ENCODE measurements around the gene ADGRV1.
"Not testable (repeated sequence)": the region's sequence is repeated elsewhere in the genome, so short reads cannot be mapped to it uniquely, and the experiment has no call there.

The ADGRV1 gene

GRCh38 chr5:90549729-90550275 is 8.8 kb upstream of the ADGRV1 start:
- no peak for DNase-seq

GRCh38 chr5:90550963-90551362 is 7.6 kb upstream of the ADGRV1 start:
- no peak for DNase-seq

GRCh38 chr5:90551376-90551775 is 7.2 kb upstream of the ADGRV1 start:
- no peak for DNase-seq

- DNase-seq, result no peak
Measured at GRCh38 chr5:90553711-90554110, 4.9 kb upstream of the ADGRV1 start.

GRCh38 chr5:90554358-90555006 is 4.1 kb upstream of the ADGRV1 start:
- no peak for DNase-seq

GRCh38 chr5:90555666-90556065 is 2.9 kb upstream of the ADGRV1 start:
- no peak for DNase-seq

- no peak for DNase-seq
Measured at GRCh38 chr5:90557391-90557790, 1.2 kb upstream of the ADGRV1 start.

- no peak for DNase-seq
Measured at GRCh38 chr5:90557871-90558270, 726 bp upstream of the ADGRV1 start.

GRCh38 chr5:90560771-90561170 is 2.2 kb downstream of the ADGRV1 start:
- DNase-seq, result no peak

- no peak for DNase-seq
Measured at GRCh38 chr5:90561766-90562165, 3.2 kb downstream of the ADGRV1 start.

GRCh38 chr5:90562341-90562740 is 3.7 kb downstream of the ADGRV1 start:
- no peak for DNase-seq

GRCh38 chr5:90563108-90563507 is 4.5 kb downstream of the ADGRV1 start:
- DNase-seq, result no peak

- no peak for DNase-seq
Measured at GRCh38 chr5:90565491-90565890, 6.9 kb downstream of the ADGRV1 start.

- DNase-seq, result no peak
Measured at GRCh38 chr5:90569084-90569483, 10.5 kb downstream of the ADGRV1 start.

- DNase-seq, result no peak
Measured at GRCh38 chr5:90570034-90570433, 11.4 kb downstream of the ADGRV1 start.

GRCh38 chr5:90571147-90571773 is 12.7 kb downstream of the ADGRV1 start:
- DNase-seq, result no peak

- no peak for DNase-seq
Measured at GRCh38 chr5:90575712-90576111, 17.1 kb downstream of the ADGRV1 start.

GRCh38 chr5:90576566-90576965 is 18.0 kb downstream of the ADGRV1 start:
- DNase-seq, result not testable (repeated sequence)

- DNase-seq, result not testable (repeated sequence)
Measured at GRCh38 chr5:90579905-90580304, 21.3 kb downstream of the ADGRV1 start.

- DNase-seq, result no peak
Measured at GRCh38 chr5:90581956-90582355, 23.4 kb downstream of the ADGRV1 start.

GRCh38 chr5:90585337-90585986 is 26.9 kb downstream of the ADGRV1 start:
- DNase-seq, result no peak

- no peak for DNase-seq
Measured at GRCh38 chr5:90586469-90586868, 27.9 kb downstream of the ADGRV1 start.

GRCh38 chr5:90590170-90590569 is 31.6 kb downstream of the ADGRV1 start:
- DNase-seq, result no peak

- DNase-seq, result not testable (repeated sequence)
Measured at GRCh38 chr5:90593083-90593482, 34.5 kb downstream of the ADGRV1 start.

Data from stimulated activated CD4-positive, alpha-beta T cell treated with anti-CD3 and anti-CD28 coated beads, Interleukin-2, amount 100 ng/mL, for 24 hours (primary cell).